Bronchial epithelial cell (primary cell): Measurements from ENCODE around the gene RNF19B. TPM values are rescaled to one million over a fixed set of nuclear protein-coding genes. Genes with fewer than 3 reads are reported as not detected.

Experiments used
- DNase-seq: peaks from one replicate; pipeline ENCODE4 v3.0.0-alpha.2; 2010; ENCODE audit warnings: low read depth
- FAIRE-seq: peaks from 2 replicates; lab custom pipeline; 2011; peaks lifted over from hg19 to GRCh38; lab: Jason Lieb, UNC
- H3K27me3 ChIP-seq: 2 replicates; pipeline ENCODE4 v1.5.1; 2011; ENCODE audit warnings: low read length; ENCODE audit not compliant: control insufficient read depth, insufficient read depth
- H3K36me3 ChIP-seq: 2 replicates; pipeline ENCODE4 v1.5.1; 2011; ENCODE audit warnings: low read length; ENCODE audit not compliant: control insufficient read depth, insufficient read depth
- H3K4me3 ChIP-seq: 2 replicates; pipeline ENCODE4 v1.5.1; 2011; ENCODE audit warnings: mild to moderate bottlenecking, low read depth, low read length, control low read depth
- total RNA-seq: library from RNA; depleted of rRNA; stranded (reverse); fragments of >200 nt; gene quantifications from 2 replicates; pipeline ENCODE4 v1.2.1, GENCODE V29; 2014
- TF ChIP-seq, protein P1 (sequence below): IDR thresholded peaks from 2 replicates; pipeline ENCODE4 v1.5.1; 2011; ENCODE audit warnings: mild to moderate bottlenecking, moderate library complexity, low read length, control low read depth, inconsistent platforms; ENCODE audit not compliant: insufficient read depth, severe bottlenecking

RNF19B gene
- total RNA-seq, 1 donor from 2014 or later: 32.6 TPM

GRCh38 chr1:32904797-32905196 lies 59.8 kb downstream of the RNF19B start:
- FAIRE-seq: no peak
- DNase-seq: no peak
- Histone ChIP-seq H3K36me3 (no peaks in the 10 kb centered on the region), H3K4me3 (no peak overlapping the region), H3K27me3 (no peaks in the 10 kb centered on the region)
- TF ChIP-seq, protein P1, sequence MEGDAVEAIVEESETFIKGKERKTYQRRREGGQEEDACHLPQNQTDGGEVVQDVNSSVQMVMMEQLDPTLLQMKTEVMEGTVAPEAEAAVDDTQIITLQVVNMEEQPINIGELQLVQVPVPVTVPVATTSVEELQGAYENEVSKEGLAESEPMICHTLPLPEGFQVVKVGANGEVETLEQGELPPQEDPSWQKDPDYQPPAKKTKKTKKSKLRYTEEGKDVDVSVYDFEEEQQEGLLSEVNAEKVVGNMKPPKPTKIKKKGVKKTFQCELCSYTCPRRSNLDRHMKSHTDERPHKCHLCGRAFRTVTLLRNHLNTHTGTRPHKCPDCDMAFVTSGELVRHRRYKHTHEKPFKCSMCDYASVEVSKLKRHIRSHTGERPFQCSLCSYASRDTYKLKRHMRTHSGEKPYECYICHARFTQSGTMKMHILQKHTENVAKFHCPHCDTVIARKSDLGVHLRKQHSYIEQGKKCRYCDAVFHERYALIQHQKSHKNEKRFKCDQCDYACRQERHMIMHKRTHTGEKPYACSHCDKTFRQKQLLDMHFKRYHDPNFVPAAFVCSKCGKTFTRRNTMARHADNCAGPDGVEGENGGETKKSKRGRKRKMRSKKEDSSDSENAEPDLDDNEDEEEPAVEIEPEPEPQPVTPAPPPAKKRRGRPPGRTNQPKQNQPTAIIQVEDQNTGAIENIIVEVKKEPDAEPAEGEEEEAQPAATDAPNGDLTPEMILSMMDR: no peak

GRCh38 chr1:32903991-32904785 lies 60.4 kb downstream of the RNF19B start:
- H3K27me3 ChIP-seq: no peaks in the 10 kb centered on the region
- FAIRE-seq: no peak
- H3K36me3 ChIP-seq: no peaks in the 10 kb centered on the region
- no peak for DNase-seq
- TF ChIP-seq, protein P1: no peak
- no peak overlapping the region for H3K4me3 ChIP-seq

DNA sequence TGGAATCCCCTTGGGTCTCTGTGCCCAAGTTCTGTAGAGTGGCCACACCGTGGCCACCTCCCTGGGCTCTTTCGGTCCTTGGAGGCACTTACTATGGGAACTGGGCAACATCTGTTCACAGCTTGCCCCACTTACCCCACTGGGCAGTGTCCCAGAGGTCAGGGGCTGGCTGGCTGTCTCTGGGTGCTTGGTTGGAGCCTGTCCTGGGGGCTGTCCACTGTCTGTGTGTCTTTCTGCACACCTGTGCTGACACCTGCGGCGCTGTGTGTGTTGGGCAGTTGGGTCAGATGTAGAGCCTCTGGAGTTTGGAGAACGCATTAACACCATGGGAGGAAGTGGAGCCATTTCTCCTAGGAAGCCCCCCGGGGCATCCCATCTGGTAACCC lies 62.1 kb downstream of the RNF19B start:
- DNase-seq (no peak), FAIRE-seq (no peak)
- no peak overlapping the region for H3K4me3 ChIP-seq
- no peaks in the 10 kb centered on the region for H3K36me3 ChIP-seq
- TF ChIP-seq, protein P1: no peak
- no peaks in the 10 kb centered on the region for H3K27me3 ChIP-seq

DNA sequence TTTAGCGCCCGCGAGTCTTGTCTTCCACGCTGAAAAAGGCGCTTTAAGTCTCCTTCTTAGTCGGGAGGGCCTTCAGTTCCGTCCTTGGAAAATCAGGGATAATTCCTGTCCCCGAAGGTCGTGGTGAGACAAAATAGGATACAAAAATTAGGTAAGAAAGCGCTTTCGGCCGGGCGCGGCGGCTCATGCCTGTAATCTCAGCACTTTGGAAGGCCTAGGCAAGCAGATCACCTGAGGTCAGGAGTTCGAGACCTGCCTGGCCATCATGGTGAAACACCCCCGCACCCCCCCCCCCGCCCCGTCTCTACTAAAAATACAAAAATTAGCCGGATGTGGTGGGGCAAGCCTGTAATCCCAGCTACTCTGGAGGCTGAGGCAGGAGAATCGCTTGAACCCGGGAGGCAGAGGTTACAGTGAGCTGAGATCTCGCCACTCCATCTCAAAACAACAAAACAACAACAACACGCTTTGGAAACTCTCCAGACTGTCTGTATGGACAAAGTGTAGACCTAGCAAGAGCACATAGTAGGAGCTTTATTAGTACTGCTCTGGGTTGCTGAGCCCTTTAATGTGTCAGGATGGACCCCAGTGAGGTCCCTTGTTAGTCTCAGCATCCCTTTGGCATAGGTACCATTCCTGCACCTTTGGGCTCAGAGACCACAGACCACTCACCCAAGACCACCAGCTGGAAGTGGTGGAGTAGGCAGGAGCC lies 62.6 kb downstream of the RNF19B start:
- DNase-seq (no peak), FAIRE-seq (no peak)
- Histone ChIP-seq H3K36me3 (no peaks in the 10 kb centered on the region), H3K4me3 (peak overlapping the region; percentile 85), H3K27me3 (no peaks in the 10 kb centered on the region)
- TF ChIP-seq, protein P1: no peak

DNA sequence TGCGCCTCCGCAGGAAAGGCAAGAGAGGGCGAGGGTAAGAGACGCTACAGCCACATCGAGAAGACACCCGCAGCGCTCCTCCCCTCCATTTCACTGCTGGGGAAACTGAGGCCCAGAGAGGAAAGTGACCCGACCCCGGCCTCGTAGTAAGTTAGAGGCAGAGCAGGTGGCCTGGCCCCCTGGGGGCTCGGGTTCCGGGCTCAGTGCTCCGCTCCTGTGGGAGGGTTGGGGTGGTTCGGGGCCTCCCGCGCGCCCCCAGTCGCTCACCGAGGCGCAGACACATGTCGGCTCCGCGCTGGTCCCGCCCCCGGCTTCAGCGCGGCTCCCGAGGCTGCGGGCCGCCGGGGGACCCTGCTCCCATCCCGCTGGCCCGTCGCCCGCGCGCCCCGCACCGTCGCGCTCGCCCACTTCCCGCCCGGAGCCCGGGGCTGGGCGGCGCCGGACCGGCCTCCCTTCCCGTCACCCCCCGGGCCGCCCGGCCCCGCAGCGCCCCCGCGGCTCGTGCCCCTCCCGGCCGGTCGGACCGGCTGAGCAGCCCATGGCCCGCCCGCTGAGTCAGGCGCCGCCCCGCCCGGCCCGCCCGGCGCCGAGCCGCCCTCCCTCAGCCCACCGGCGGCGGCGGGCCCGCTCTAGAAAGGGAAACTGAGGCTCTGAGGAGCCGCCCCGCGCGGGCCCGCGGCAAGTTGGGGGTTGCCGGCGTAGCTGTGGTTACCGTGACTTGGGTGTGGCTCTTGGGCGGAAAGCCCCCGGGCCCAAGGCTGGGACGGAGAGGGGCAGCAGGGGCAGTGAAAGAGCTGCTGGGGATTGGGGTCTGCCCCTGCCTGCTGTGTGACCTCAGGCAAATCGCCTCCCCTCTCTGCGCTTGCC lies 63.4 kb downstream of the RNF19B start, which contains the start of gene TMEM54:
Gene TMEM54 (minus strand): TSS at position 434 of the 867 bp plus-strand sequence. CDS start 151 bp downstream, at position 283.
- peak within 1 kb of the TSS; percentile 85 for H3K4me3 ChIP-seq
- H3K27me3 ChIP-seq: no peaks in the 10 kb centered on the region
- FAIRE-seq (no peak), DNase-seq (peak; percentile 37)
- H3K36me3 ChIP-seq: no peaks in the 10 kb centered on the region
- TF ChIP-seq, protein P1: peak; percentile 13
